ENCODE results near the gene SHISA7.

DNA sequence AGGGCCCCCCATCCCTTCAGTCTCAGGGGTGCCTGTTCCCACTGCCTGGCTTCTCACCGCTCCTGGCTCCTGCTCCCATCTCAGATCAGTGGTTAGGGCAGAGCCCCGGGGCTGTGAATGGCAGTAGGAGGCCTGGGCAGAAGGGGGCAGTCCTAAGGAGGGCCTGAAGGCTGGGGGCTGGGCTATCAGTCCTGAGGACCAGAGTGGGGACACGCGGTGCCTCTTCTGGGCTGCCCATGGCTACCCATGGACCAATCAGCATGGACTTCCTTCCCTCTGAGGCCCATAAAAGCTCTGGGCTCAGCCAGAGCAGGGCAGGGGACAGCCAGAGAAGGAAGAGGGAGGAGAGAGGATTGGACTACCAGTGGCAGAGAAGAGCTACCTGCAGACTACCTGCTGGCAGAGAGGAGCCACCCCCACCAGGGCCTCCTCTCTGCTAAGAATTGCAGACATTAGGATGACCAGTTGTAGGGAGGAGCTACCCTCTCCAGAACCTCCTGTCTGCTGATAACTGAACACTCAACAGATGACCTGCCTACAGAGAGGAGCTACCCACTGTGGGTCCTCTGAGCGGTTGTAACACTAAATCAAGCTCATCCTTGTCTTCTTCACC is 23.4 kb downstream of the SHISA7 start:
- TF ChIP-seq, protein P1, sequence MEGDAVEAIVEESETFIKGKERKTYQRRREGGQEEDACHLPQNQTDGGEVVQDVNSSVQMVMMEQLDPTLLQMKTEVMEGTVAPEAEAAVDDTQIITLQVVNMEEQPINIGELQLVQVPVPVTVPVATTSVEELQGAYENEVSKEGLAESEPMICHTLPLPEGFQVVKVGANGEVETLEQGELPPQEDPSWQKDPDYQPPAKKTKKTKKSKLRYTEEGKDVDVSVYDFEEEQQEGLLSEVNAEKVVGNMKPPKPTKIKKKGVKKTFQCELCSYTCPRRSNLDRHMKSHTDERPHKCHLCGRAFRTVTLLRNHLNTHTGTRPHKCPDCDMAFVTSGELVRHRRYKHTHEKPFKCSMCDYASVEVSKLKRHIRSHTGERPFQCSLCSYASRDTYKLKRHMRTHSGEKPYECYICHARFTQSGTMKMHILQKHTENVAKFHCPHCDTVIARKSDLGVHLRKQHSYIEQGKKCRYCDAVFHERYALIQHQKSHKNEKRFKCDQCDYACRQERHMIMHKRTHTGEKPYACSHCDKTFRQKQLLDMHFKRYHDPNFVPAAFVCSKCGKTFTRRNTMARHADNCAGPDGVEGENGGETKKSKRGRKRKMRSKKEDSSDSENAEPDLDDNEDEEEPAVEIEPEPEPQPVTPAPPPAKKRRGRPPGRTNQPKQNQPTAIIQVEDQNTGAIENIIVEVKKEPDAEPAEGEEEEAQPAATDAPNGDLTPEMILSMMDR (IDR thresholded peaks at IDR 0.05; ENCODE audit: low read length), result no peak
- TF ChIP-seq EZH2 (IDR thresholded peaks at IDR 0.05; ENCODE audit: borderline replicate concordance, low read length), result no peak

Measured in OCI-LY1 (cell line).